Measurements from ENCODE around the gene PRELID3B. TPM values are rescaled to one million over a fixed set of nuclear protein-coding genes. Genes with fewer than 3 reads are reported as not detected.
A peak's percentile ranks its signal among the peaks of the same experiment; 100 is the strongest.

Gene PRELID3B
- total RNA-seq, 1 experiment from 2014 or later, result 129 TPM

- Histone ChIP-seq H3K27me3 (ENCODE audit: insufficient read depth, low read length) (peaks cover 12% of the 10 kb centered on the region; the same call in 1 of the 2 replicates), H3K36me3 (ENCODE audit: control insufficient read depth in 1 of 2, insufficient read depth in 2 of 2, low read length in 2 of 2) (no peaks in the 10 kb centered on the region), H3K9ac (ENCODE audit: low read length) (no peak overlapping the region), H3K9me3 (ENCODE audit: control insufficient read depth in 1 of 2, insufficient read depth in 1 of 2, low read depth in 1 of 2, low read length in 2 of 2) (no peaks in the 10 kb centered on the region), H2AFZ (ENCODE audit: low read depth, low read length, poor library complexity, severe bottlenecking) (no peak overlapping the region), H3K4me2 (ENCODE audit: low read length) (no peak overlapping the region), H3K79me2 (ENCODE audit: insufficient read depth, low read length) (no peaks in the 10 kb centered on the region), H3K4me1 (ENCODE audit: control insufficient read depth in 1 of 2, insufficient read depth in 2 of 2, low read length in 2 of 2) (no peaks in the 10 kb centered on the region), H3K27ac (ENCODE audit: low read depth, low read length) (no peak overlapping the region), H4K20me1 (ENCODE audit: insufficient read depth) (no peaks in the 10 kb centered on the region), H3K9me2 (ENCODE audit: insufficient read depth) (no peaks in the 10 kb centered on the region), H3K4me3 (replicated peaks in 1 of 2; ENCODE audit: low read depth in 1 of 2, low read length in 2 of 2) (no peak overlapping the region)
- DNase-seq (ENCODE audit: low read depth, low spot score) (no peak), ATAC-seq (peak; percentile 69)
- intact Hi-C loops (cut with micrococcal nuclease), result loop anchor here (10.0 kb wide), 1 partner anchor 401 kb away; the partner anchor contains the start of gene STX16
- ChIA-PET RAD21 (ENCODE audit: low non-redundant PET in 1 of 2, low total read pairs in 2 of 2, uncharacterized antibody in 2 of 2, unreplicated experiment in 2 of 2) (interaction anchor here in 1 of 2 experiments (0.6 kb wide), 2 partner anchors 8 to 400 kb away, joined by 3 to 7 read pairs; no protein-coding TSS in a partner anchor), CTCF (interaction anchor here (0.7 to 1.3 kb wide), 3 partner anchors 8 to 33 kb away, joined by 3 to 4 read pairs (median 4); no protein-coding TSS in a partner anchor), POLR2A (no interaction called here)
- TF ChIP-seq TCF7L2 (IDR thresholded peaks at IDR 0.05; ENCODE audit: borderline replicate concordance, extremely low read depth, insufficient read depth, insufficient read length), result no peak
- peak; percentile 52 for TF ChIP-seq RAD21 (IDR thresholded peaks at IDR 0.05; ENCODE audit: low read depth)
- TF ChIP-seq CTCF (IDR thresholded peaks at IDR 0.05 in 2 of 3, conservative IDR thresholded peaks at IDR 0.05 in 1 of 3; ENCODE audit: borderline replicate concordance in 1 of 3, insufficient read depth in 1 of 3, low read depth in 2 of 3, low read length in 2 of 3), result peak; percentile 32 to 52 (median 49); a peak in 5 of 6 replicates
- no peak for TF ChIP-seq SIN3A (IDR thresholded peaks at IDR 0.05; ENCODE audit: low read depth)
- BruUV-seq (replicated peaks), result no TSS peak
These were observed 12.7 kb upstream of the PRELID3B start for GRCh38 chr20:59055302-59055701.

- no peaks in the 10 kb centered on the region for H3K79me2 ChIP-seq (ENCODE audit: insufficient read depth, low read length)
- no peak overlapping the region for H3K4me2 ChIP-seq (ENCODE audit: low read length)
- intact Hi-C loops (cut with micrococcal nuclease), result loop anchor here (10.0 kb wide), 1 partner anchor 397 kb away; the partner anchor contains the start of gene STX16
- no TSS peak for BruUV-seq (replicated peaks)
- H3K9me3 ChIP-seq (ENCODE audit: control insufficient read depth in 1 of 2, insufficient read depth in 1 of 2, low read depth in 1 of 2, low read length in 2 of 2), result no peaks in the 10 kb centered on the region
- H3K27ac ChIP-seq (ENCODE audit: low read depth, low read length), result no peak overlapping the region
- DNase-seq (ENCODE audit: low read depth, low spot score) (no peak), ATAC-seq (no peak)
- H3K9ac ChIP-seq (ENCODE audit: low read length), result no peak overlapping the region
- H3K36me3 ChIP-seq (ENCODE audit: control insufficient read depth in 1 of 2, insufficient read depth in 2 of 2, low read length in 2 of 2), result no peaks in the 10 kb centered on the region
- CTCF ChIA-PET, result interaction anchor here (1.0 kb wide), 1 partner anchor 36 kb away, joined by 3 read pairs; no protein-coding TSS in a partner anchor
- POLR2A ChIA-PET, result interaction anchor here (1.0 kb wide), 1 partner anchor 9 kb away, joined by 3 read pairs; the partner anchor contains the start of gene PRELID3B
- no peak overlapping the region for H2AFZ ChIP-seq (ENCODE audit: low read depth, low read length, poor library complexity, severe bottlenecking)
- H4K20me1 ChIP-seq (ENCODE audit: insufficient read depth), result no peaks in the 10 kb centered on the region
- H3K27me3 ChIP-seq (ENCODE audit: insufficient read depth, low read length), result peaks cover 16% of the 10 kb centered on the region; the same call in 1 of the 2 replicates
- no peaks in the 10 kb centered on the region for H3K4me1 ChIP-seq (ENCODE audit: control insufficient read depth in 1 of 2, insufficient read depth in 2 of 2, low read length in 2 of 2)
- no peaks in the 10 kb centered on the region for H3K9me2 ChIP-seq (ENCODE audit: insufficient read depth)
- RAD21 ChIA-PET (ENCODE audit: low non-redundant PET in 1 of 2, low total read pairs in 2 of 2, uncharacterized antibody in 2 of 2, unreplicated experiment in 2 of 2), result interaction anchor here in 1 of 2 experiments (0.6 kb wide), 1 partner anchor 570 kb away, joined by 3 read pairs; no protein-coding TSS in a partner anchor
- no peak overlapping the region for H3K4me3 ChIP-seq (replicated peaks in 1 of 2; ENCODE audit: low read depth in 1 of 2, low read length in 2 of 2)
- TF ChIP-seq ATF3 (IDR thresholded peaks at IDR 0.05) (no peak), REST (IDR thresholded peaks at IDR 0.05; ENCODE audit: low read depth) (no peak), YY1 (IDR thresholded peaks at IDR 0.05; ENCODE audit: extremely low read depth, insufficient replicate concordance, low read depth, low read length) (no peak), EZH2phosphoT487 (IDR thresholded peaks at IDR 0.05; ENCODE audit: borderline replicate concordance) (no peak), ELF1 (IDR thresholded peaks at IDR 0.05; ENCODE audit: borderline replicate concordance, low read depth) (no peak), MAX (IDR thresholded peaks at IDR 0.05) (no peak), ZNF274 (IDR thresholded peaks at IDR 0.05; ENCODE audit: low read depth, low read length) (no peak), SIN3A (IDR thresholded peaks at IDR 0.05; ENCODE audit: low read depth) (no peak), RAD21 (IDR thresholded peaks at IDR 0.05; ENCODE audit: low read depth) (no peak), FOSL1 (IDR thresholded peaks at IDR 0.05; ENCODE audit: low read depth) (no peak)
These were observed 9.1 kb upstream of the PRELID3B start for GRCh38 chr20:59051666-59052185.
